Stimulated activated naive CD4-positive, alpha-beta T cell treated with Interleukin-2 at 50 U/mL for 16 hours (primary cell): ENCODE measurements around the gene PDZD2.
"Not testable (repeated sequence)": the region's sequence is repeated elsewhere in the genome, so short reads cannot be mapped to it uniquely, and the experiment has no call there.

Source experiments
- DNase-seq: peaks from one replicate; lab custom pipeline; 2025; lab: John Stamatoyannopoulos, UW

The PDZD2 gene

DNA sequence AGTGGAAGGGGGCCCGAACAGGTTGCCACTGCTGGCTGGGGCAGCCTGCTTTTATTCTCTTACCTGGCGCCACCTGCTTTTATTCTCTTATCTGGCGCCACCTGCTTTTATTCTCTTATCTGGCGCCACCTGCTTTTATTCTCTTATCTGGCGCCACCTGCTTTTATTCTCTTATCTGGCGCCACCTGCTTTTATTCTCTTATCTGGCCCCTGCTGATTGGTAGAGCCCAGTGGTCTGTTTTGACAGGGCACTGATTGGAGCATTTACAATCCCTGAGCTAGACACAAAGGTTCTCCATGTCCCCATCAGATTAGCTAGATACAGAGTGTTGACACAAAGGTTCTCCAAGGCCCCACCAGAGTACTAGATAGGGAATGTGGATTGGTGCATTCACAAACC lies 52.5 kb downstream of the PDZD2 start:
- not testable (repeated sequence) for DNase-seq

DNA sequence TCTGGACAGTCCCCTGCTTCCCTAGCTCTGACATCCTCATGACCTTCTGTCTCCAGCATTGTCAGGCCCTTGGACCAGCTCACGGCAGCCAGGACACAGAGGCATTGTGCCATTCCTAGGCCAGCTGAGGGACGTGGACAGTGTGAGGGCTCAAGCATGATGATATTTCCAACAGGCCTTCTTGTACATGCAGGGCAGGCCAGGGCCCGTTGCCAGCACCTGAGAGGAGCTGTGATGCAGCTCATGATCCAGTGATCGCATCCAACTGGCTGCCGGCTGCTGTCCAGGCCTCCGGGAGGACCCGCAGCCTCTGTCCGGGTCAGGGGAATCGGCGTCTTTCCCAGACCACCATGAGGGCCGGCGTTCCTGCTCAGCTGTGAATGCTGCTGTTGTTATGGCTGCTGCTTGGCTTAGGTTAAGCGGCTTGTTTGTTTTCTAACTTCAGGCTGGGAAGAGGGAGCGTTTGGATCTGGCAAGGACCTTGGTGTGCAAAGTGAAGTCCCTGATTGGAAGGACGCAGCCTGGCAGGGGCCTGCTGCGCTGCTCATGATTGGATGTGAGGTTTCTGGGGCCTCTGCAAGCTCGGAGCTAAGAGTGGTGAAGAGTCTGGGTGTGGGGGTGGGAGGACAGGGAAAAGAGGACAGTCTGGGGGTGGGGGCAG lies 53.8 kb downstream of the PDZD2 start:
- no peak for DNase-seq

DNA sequence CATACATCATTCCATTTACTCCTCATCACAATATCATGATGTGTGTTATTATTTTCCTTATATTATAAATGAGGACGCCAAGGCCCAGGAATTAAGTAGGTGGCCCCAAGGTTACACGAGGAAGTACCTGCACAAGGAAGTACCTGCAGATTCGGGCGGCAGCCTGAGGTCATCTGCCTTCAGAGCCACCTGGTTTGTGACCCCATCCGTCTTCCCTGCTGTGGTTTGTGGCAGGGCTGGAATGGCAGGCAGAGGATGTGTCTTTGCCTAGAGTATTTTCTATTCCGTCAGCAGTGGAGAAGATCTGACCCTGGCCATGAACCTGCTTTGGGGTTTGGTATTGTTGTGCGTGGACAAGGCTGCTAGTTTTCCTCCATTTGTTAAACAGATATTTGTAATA lies 59.7 kb downstream of the PDZD2 start:
- no peak for DNase-seq

DNA sequence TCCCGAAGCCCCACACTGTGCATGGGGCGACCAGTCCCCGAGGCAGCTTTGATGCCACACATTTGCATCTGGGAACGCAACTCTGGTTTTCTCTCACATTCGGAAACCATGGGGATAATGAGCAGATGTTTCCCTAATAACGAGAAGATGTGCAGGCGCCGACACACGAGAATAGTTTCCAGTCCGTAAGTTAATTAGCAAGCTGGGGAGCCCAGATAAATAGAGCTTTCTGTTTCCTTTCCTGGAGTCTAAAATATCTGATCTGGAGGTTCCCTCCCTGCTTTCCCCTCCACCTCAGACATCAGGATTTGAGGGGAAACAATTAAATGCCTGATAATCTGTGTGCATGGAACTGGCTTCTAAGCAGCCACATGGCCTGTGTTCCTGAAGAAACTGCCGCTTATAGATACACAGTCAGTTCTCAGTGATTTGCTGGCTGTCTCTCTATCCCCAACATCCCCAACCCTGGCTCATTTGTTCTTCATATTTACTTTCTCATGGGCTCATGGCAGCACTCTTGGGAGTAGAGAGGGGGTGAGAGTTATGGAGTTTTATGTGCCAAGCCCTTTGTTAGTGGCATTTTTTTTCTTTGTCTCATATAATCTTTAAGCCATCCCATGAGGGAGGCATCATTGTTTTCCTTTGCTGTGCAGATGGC lies 62.8 kb downstream of the PDZD2 start:
- no peak for DNase-seq

DNA sequence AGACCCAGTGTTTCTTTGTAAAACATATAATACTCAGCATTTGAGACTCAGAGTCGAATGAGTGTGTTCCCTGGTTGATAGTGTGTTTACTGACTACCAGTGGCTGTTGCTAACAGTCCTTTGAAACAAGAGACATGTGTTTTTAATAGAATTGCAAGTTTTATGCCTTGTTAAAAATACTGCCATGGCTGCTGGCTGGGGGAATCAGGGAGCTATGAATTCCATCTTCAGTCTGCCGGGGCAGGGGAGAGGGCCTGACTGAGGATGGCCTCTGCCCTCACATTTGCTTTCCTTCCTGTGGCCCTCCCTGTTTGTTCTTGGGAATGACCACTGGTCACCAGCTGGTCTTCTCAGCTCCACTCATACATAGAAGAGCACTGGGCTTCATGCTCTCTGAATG lies 63.8 kb downstream of the PDZD2 start:
- DNase-seq = no peak

DNA sequence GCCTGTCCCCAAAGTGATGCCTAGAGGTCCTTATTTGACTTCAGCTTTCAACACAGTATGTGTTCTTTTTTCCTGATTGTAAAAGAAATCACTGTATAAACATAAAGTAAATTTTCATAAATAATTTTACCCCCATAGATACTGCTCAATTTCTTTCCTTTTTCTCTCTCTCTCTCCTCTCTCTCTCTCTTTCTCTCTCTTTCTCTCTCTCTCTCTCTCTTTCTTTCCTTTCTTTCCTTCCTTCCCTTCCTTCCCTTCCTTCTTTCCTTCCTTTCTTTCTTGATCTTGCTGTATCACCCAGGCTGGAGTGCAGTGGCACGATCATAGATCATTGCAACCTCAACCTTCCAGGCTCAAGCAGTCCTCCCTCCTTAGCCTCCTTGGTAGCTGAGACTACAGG lies 64.8 kb downstream of the PDZD2 start:
- DNase-seq = no peak

DNA sequence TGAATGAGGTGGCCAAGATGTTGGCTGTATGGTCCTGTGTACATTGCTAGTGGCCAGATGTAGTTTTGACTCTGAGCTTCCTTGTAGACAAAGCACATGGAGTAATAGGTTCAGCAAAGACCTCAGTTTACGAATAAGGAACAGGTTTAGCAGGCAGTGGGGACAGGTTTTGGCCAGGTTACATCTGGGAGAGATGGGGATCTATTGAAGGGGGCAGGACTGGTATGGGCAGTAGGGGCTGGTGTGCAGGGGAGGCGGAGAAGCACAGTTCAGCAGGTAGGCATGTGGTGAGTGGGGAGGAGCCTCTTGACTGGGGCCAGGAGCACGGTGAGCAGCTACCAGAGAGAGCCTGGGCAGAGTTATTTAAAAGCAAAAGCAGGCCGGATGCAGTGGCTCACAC lies 67.3 kb downstream of the PDZD2 start:
- no peak for DNase-seq

DNA sequence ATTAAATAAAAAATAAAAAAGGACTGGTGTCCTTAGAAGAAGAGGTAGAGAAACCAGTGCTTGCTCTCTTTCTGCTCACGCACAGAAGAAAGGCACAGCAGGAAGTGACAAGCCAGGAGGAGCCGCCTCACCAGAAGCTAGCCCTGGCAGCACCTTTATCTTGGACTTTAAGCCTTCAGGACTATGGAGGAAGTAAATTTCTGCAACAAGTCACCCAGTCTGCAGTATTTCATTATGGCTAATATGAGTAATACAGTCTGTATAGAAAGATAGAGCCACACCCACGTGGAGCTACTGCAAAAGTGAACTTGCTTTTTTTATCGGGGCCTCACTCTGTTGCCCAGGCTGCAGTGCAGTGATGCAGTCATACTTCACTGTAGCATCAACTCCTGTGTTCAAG lies 68.4 kb downstream of the PDZD2 start:
- DNase-seq = no peak

DNA sequence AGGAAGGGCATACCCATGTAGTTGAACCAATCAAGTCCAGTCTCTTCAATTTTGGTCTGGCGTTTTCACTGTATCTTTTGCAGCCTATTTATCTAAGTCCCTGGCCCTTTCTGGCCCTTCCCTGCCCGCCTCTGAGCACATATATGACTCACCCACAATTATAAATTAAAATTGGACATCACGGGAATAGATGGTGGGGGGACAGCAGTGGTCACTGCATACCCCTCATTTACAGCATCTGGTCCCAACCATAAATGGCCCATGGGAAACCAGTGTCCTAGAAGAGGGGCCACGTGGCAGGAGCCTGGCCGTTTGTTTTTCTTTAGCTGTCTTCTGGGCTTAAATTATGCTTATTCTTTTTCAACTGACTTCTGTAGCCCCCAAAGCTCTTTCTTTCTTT lies 69.2 kb downstream of the PDZD2 start:
- DNase-seq = no peak

DNA sequence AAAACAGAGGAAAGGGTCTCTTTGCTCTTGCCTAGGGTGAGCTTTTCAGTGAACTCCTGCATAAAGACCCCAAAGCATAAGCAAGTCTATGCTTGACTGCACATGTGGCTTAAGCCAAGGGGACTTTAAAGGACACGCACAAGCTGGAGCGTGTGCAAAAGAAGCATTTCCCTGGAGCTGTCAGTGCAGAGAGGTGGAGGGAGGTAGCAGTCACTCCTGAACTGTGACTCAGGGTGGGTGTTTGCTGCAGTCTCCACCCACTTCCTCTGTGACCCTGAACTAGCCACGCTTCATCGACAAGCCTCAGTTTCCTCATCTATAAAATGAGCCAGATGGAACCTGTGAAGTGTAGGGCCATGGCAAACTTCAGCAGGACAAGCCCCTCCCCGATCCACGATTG lies 72.4 kb downstream of the PDZD2 start:
- DNase-seq = no peak

DNA sequence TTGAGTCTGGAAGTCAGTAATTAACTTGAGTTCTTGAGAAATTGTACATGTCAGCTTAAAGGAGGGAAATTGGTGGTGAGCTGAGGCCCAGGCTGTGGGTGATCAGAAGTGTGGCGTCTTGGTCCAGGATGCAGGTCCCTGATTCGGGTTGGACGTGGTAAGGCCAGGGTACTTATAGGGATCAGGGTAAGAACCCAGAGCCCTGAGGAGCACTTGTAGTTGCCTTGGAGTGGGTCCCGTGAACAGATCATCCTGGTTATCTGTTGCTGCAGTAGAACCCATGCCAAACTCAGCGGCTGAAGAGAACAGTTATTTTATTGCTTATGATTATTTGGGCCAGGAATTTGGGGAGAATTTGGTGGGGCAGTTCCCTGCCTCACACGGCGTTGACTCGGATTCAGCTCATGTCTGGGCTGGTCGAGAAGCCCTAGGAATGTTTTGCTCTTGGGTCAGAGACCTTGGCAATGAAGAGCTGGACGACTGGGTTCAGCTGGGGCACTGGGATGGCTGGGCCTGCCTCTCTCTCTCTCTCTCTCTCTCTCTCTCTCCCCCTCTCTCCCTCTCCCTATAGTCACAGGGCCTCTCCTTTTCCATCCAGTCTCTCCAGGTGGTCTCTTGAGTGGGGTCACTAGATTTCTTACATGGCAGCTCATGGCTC lies 73.1 kb downstream of the PDZD2 start:
- DNase-seq = no peak

DNA sequence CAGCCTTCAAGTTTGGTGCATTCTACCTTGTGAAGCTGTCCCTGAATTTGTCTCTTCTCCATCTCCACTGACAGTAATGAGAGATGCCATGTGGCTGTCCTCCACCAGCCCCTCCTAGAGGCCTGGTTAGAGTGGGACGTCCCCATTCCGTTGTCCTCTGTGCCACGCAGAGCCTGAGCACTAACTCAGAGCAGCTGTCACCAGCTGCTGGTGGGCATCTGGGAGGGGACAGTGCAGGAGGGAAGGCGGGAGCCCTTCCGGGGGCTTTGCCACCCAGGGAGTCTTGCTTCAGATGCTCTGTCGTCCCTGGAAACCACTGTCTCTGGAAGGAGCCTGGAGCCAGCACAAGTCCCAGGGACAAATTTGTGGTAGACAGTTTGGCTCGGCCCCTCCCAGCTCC lies 78.6 kb downstream of the PDZD2 start:
- no peak for DNase-seq

DNA sequence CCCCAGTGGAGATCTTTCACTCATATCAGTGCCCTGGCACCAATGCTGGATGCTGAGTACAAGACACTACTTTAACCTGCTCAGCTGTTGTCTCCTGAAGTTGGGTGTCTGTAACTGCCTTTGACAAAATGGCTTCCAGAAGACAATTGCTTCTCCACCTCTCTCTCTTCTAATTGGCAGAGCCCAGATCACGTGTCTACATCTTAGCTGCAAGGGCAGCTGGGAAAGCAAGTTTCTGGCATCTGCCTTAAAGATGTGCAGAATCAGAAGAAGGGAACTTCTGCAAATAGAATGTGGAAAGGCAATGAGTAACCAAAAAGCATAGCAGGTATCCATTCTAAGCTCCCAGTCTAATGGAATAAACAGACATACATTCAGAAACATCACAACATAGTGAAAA lies 81.1 kb downstream of the PDZD2 start:
- DNase-seq = no peak

DNA sequence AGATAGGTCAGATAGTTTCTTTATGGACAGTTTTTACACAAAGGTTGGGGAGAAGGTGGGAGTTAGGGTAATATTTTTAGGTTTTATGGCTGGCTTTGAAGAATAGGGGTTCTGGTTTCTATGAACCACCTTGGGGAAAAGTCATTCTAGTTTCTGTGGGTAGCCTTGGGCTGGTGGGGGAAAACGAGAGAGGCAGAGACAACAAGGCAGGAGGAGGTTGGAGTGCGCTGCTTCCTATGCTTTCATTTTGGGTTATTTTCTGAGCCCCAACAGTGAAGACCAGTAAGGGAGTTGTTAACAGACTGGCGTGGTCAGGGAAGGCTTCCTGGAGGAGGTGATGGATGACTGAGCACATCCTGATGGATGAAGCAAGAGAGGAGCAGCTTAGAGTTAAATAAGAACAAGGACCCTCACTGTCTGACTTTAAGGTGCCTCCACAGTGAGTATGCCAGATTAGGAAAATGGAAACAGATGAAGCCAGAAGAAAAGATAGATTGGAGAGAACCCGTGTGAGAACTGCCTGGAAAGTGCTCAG lies 81.9 kb downstream of the PDZD2 start:
- DNase-seq = no peak

DNA sequence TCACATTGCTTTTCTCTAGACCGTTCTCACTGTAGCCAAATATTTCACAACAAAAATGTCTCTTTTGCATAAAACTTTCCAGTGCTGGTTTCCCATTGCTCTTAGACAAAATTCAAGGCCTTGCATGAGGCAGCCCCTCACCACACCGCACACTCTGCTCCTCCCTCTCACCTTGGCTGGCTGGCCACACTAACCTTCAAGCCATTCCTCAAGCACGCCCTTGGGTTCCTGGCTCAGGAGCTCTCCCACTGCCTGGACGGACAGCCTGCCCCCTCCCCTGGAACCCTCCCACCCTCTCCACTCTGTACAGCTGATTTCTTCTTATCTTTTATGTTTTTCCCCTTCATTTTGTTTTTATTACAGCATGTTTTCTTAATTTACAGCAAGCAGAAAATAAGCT lies 83.2 kb downstream of the PDZD2 start:
- no peak for DNase-seq

DNA sequence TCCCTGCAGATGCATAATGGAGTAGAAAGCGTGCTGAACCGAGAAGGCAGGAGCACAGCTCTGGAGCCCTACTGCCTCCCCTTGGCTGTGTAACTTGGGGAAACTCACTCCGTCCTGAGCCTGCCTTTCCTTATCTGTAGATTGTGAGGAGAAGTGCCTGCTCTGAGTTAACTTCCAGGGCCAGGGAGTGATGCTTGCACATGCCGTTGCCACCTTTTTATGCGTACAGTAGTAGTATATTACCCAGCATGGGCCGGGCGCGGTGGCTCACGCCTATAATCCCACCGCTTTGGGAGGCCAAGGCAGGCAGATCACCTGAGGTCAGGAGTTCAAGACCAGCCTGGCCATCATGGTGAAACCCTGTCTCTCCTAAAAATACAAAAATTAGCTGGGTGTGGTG lies 87.1 kb downstream of the PDZD2 start:
- DNase-seq = no peak

DNA sequence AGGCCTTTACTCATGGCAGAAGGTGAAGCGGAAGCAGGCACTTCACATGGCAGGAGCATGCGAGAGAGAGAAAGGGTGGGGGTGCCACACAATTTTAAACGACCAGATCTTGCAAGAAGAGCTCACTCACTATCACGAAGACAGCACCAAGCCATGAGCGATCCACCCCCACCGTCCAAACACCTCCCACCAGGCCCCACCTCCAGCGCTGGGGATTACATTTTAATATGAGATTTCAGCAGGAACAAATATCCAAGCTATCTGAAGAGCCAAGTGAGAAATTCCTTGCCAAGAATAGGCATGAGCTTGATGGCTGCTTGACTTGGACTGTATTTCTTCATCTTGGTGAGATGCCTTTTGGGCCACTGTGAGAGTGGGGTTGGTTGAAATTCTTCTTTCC lies 88.0 kb downstream of the PDZD2 start:
- no peak for DNase-seq

DNA sequence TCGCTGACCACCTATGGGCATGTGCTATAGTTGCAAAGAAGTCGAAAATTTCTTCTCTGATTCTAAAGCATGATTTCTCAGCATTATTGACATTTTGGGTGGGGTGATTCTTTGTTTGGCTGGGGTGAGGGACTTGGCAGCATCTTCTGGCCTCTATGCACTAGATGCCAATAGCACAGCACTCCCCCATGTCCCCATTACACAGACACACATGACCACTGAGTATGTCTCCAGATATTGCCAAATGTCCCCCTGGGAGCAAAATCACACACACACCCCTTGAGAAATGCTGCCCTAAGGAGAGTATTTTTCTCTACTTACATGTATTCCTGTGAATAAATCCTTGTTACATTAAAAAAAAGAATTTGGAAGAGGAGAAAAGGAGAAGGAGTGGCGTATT lies 89.1 kb downstream of the PDZD2 start:
- no peak for DNase-seq

DNA sequence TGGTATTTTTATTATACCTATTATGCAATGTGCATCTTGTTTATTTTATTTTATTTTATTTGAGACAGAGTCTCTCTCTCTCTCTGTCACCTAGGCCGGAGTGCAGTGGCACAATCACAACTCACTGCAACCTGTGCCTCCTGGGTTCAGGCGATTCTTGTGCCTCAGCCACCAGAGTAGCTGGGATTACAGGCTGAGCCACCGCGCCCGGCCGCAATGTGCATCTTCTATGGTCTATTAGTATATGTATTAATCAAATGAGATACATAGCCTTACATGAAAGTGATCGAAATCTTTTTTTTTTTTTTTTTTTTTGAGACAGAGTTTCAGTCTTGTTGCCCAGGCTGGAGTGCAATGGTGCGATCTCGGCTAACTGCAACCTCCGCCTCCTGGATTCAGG lies 89.9 kb downstream of the PDZD2 start:
- DNase-seq = not testable (repeated sequence)

DNA sequence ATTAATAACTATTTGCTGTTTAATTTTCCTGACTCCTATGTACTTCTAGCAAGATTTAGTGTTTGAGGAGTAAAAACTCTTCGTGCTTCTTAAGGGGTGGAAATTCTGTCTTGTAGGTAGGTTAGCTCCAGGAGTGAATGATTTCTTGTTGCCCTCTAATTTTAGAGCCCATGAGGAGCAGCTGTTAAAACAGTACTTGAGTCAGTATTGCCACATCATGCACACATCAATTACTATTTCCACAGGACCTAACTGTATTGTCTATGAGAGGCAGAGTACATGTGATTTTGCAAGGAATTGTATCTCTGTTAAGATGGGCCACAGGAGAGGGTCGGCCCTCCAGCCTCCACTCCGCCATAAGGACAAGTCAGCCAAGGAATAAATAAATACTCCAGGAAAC lies 91.2 kb downstream of the PDZD2 start:
- DNase-seq = no peak

DNA sequence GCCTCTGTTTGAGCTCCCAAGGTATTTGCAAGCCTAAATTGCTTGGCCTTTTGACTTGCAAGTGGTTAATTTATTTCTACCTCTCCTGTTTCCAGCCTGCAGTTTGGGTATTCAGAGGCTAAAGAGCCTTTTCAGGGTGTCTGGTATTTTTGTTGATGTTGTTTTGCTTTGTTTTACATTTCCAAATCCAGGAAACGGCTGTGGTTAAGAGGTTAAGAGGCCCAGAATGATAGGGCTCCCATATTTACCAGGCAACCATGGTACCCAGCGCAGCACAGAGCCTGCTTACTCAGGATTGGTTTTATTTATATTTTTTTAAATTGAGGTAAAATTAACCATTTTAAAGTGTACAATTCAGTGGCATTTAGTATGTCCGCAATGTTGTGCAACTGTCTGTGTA lies 92.1 kb downstream of the PDZD2 start:
- DNase-seq = no peak

DNA sequence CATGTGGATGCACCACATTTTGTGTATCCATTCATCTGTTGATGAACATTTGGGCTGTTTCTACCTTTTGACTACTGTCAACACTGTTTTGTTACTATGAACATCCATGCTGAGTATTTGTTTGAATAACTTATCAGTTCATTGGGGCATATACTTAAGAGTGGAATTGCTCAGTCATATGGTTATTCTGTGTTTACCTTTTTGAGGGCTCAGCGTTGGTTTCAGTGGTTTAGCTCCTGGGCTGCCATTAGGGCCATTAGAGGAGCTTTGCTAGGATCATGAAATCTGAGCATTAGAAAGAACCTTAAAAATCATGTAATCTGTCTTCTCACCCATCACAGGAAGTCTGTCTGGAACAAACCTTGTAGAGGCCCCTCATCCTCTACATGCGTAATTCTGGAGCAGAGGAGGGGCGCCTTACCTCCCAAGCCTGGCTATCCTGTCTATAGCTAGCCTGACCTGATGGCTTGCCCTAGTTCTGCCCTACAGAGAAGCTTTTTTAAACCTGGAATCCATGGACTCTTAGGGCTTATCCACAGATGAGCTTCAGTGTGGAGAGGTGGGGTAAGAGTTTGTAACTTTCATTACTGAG lies 92.9 kb downstream of the PDZD2 start:
- DNase-seq = no peak

DNA sequence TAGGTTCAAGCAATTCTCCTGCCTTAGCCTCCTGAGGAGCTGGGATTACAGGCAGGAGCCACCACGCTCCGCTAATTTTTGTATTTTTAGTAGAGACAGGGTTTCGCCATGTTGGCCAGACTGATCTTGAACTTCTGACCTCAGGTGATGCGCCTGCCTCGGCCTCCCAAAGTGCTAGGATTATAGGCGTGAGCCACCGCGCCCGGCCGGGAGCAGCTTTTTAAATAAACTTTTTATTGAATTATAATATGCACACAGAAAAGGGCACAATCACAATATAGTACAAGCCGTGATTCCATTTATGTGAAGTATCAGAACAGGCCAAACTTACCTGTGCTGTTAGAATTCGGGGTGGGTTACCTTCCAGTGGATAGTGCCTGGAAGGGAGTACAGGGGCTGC lies 93.9 kb downstream of the PDZD2 start:
- DNase-seq = not testable (repeated sequence)
